ENCODE data around the gene RNF125. TPM values are rescaled to one million over a fixed set of nuclear protein-coding genes. Genes with fewer than 3 reads are reported as not detected.

Gene RNF125
- polyA plus RNA-seq, 2 of the 4 experiments (the other 2 are of a cell fraction), result 0.14 to 0.30 TPM

GRCh38 chr18:32032609-32033008, 14.0 kb downstream of the RNF125 start:
- WGBS (ENCODE audit: missing lambda C conversion rate), result 51% methylated on average over 9 of the region's 9 CpGs
- ChIA-PET POLR2A (no interaction called here), CTCF (no interaction called here)
- no peak overlapping the region for H3K27ac ChIP-seq
- DNase-seq (ENCODE audit: low read depth in 1 of 2, low spot score in 1 of 2) (no peak), ATAC-seq (no peak), FAIRE-seq (no peak)
- no peak overlapping the region for H3K4me2 ChIP-seq
- no peaks in the 10 kb centered on the region for H3K4me1 ChIP-seq
- H3K4me3 ChIP-seq, result no peak overlapping the region
- TF ChIP-seq KDM5A (IDR thresholded peaks at IDR 0.05) (no peak), EHMT2 (IDR thresholded peaks at IDR 0.05; ENCODE audit: low read depth) (no peak), RAD21 (conservative IDR thresholded peaks at IDR 0.05 in 1 of 2, IDR thresholded peaks at IDR 0.05 in 1 of 2) (no peak), ZNF302 (CRISPR knock-in tag; IDR thresholded peaks at IDR 0.05) (no peak), TP53 (CRISPR knock-in tag; IDR thresholded peaks at IDR 0.05) (no peak), CTCF (IDR thresholded peaks at IDR 0.05) (no peak), REST (IDR thresholded peaks at IDR 0.05) (no peak), ZC3H11A (IDR thresholded peaks at IDR 0.05) (no peak), HES2 (IDR thresholded peaks at IDR 0.05) (no peak), CHD2 (IDR thresholded peaks at IDR 0.05; ENCODE audit: low read length, partially characterized antibody) (no peak), FOSL2 (IDR thresholded peaks at IDR 0.05) (no peak), FOSL2 (CRISPR knock-in tag; IDR thresholded peaks at IDR 0.05) (no peak), BCL3 (IDR thresholded peaks at IDR 0.05) (no peak), HOXB5 (CRISPR knock-in tag; IDR thresholded peaks at IDR 0.05) (no peak), EHF (CRISPR knock-in tag; IDR thresholded peaks at IDR 0.05) (no peak), RARB (CRISPR knock-in tag; IDR thresholded peaks at IDR 0.05) (no peak), SREBF2 (IDR thresholded peaks at IDR 0.05) (no peak), TFCP2L1 (CRISPR knock-in tag; IDR thresholded peaks at IDR 0.05) (no peak), NPAS2 (CRISPR knock-in tag; IDR thresholded peaks at IDR 0.05; ENCODE audit: borderline replicate concordance) (no peak), NR3C1 (IDR thresholded peaks at IDR 0.05) (no peak)
- H3K9me3 ChIP-seq, result no peaks in the 10 kb centered on the region

- 53% methylated on average over 5 of the region's 5 CpGs for WGBS (ENCODE audit: missing lambda C conversion rate)
- H3K4me1 ChIP-seq, result no peaks in the 10 kb centered on the region
- DNase-seq (ENCODE audit: low read depth in 1 of 2, low spot score in 1 of 2) (no peak), FAIRE-seq (no peak), ATAC-seq (no peak)
- no peaks in the 10 kb centered on the region for H3K9me3 ChIP-seq
- ChIA-PET CTCF (no interaction called here), POLR2A (no interaction called here)
- no peak for TF ChIP-seq HOXB5 (CRISPR knock-in tag; IDR thresholded peaks at IDR 0.05)
- no peak for TF ChIP-seq ATOH8 (CRISPR knock-in tag; IDR thresholded peaks at IDR 0.05; ENCODE audit: low read depth)
- no peak overlapping the region for H3K27ac ChIP-seq
- H3K4me2 ChIP-seq, result no peak overlapping the region
- no peak overlapping the region for H3K4me3 ChIP-seq
Observed at GRCh38 chr18:32036506-32037180, 18.0 kb downstream of the RNF125 start.
